Activated CD8-positive, alpha-beta T cell treated with anti-CD3 and anti-CD28 coated beads for 36 hours (primary cell): Measurements from ENCODE around the gene TMEM38B. TPM values are rescaled to one million over a fixed set of nuclear protein-coding genes. Genes with fewer than 3 reads are reported as not detected.
"Not testable (repeated sequence)": the region's sequence is repeated elsewhere in the genome, so short reads cannot be mapped to it uniquely, and the experiment has no call there.

ENCODE experiments used
- ATAC-seq: fragments of 200-7000 bp; cut with Tn5 transposase; one replicate; pipeline ENCODE4 v1.10.0; 2021; ENCODE audit warnings: mild to moderate bottlenecking, moderate library complexity
- CTCF ChIA-PET: fragments of 350-600 bp; sonication (Branson Sonifier 250); formaldehyde crosslinking; loops from one replicate; lab custom pipeline; 2021; ENCODE audit warnings: antibody characterized with exemption; lab: Charles Lee
- POLR2A ChIA-PET: fragments of 350-600 bp; sonication (Branson Sonifier 250); formaldehyde crosslinking; loops from one replicate; lab custom pipeline; 2021; ENCODE audit warnings: antibody characterized with exemption; lab: Charles Lee
- DNase-seq: peaks from one replicate; pipeline ENCODE4 v3.0.0-alpha.2; 2020
- H3K27ac Mint-ChIP-seq: one replicate; pipeline ENCODE4 v1.8.0; 2021; ENCODE audit warnings: mild to moderate bottlenecking, mixed read lengths
- H3K27me3 Mint-ChIP-seq: one replicate; pipeline ENCODE4 v1.8.0; 2021; ENCODE audit warnings: mixed read lengths
- H3K36me3 Mint-ChIP-seq: one replicate; pipeline ENCODE4 v1.8.0; 2021; ENCODE audit warnings: low read depth, mixed read lengths
- H3K4me1 Mint-ChIP-seq: one replicate; pipeline ENCODE4 v1.8.0; 2021; ENCODE audit warnings: low read depth, mixed read lengths
- H3K4me3 Mint-ChIP-seq: one replicate; pipeline ENCODE4 v1.8.0; 2021; ENCODE audit warnings: mild to moderate bottlenecking, moderate library complexity, mixed read lengths
- H3K9me3 Mint-ChIP-seq: one replicate; pipeline ENCODE4 v1.8.0; 2021; ENCODE audit warnings: mixed read lengths
- intact Hi-C: fragments of 100-400 bp; cut with micrococcal nuclease; formaldehyde crosslinking; loops from one replicate; pipeline ENCODE4 v1.10.0; 2022
- total RNA-seq, 2 experiments: library from RNA; stranded (reverse); gene quantifications; one replicate each; pipeline ENCODE4 v1.2.3, GENCODE V29; 2021
- TF ChIP-seq, protein P1 (sequence below): fragments of 200-600 bp; IDR thresholded peaks from one replicate; pipeline ENCODE4 v1.8.0; 2022; ENCODE audit warnings: antibody characterized with exemption, mild to moderate bottlenecking

TMEM38B gene
- total RNA-seq, 2 experiments from 2014 or later, result 8.2 to 11.3 TPM

DNA sequence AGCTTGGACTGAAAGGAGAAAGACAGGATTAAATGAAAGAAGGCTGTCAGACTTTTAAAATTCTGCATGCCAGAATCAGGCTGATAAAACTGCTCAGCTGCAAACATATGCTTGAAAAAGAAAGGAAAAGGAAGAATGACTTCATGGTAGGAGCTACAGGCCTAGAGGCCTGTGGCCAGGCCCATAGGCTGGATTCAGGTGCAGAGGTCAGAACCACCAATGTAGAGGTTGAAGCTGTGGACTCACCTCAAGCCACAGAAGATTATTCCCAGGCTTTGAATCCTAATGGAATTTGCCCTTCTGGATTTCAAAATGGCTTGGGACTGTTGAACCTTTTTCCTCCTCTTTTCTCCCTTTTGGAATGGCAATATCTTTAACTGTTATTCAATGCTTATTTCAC is 47.7 kb downstream of the TMEM38B start:
- H3K9me3 Mint-ChIP-seq, result no peaks in the 10 kb centered on the region
- TF ChIP-seq, protein P1, sequence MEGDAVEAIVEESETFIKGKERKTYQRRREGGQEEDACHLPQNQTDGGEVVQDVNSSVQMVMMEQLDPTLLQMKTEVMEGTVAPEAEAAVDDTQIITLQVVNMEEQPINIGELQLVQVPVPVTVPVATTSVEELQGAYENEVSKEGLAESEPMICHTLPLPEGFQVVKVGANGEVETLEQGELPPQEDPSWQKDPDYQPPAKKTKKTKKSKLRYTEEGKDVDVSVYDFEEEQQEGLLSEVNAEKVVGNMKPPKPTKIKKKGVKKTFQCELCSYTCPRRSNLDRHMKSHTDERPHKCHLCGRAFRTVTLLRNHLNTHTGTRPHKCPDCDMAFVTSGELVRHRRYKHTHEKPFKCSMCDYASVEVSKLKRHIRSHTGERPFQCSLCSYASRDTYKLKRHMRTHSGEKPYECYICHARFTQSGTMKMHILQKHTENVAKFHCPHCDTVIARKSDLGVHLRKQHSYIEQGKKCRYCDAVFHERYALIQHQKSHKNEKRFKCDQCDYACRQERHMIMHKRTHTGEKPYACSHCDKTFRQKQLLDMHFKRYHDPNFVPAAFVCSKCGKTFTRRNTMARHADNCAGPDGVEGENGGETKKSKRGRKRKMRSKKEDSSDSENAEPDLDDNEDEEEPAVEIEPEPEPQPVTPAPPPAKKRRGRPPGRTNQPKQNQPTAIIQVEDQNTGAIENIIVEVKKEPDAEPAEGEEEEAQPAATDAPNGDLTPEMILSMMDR, result no peak
- ChIA-PET CTCF (no interaction called here), POLR2A (interaction anchor here (0.6 kb wide), 1 partner anchor 37 kb away, joined by 3 read pairs; no protein-coding TSS in a partner anchor)
- no peaks in the 10 kb centered on the region for H3K27me3 Mint-ChIP-seq
- intact Hi-C loops, result no loop called here
- H3K27ac Mint-ChIP-seq, result no peak overlapping the region
- peaks cover 29% of the 10 kb centered on the region for H3K36me3 Mint-ChIP-seq
- ATAC-seq, result no peak
- no peaks in the 10 kb centered on the region for H3K4me1 Mint-ChIP-seq
- DNase-seq, result no peak
- no peak overlapping the region for H3K4me3 Mint-ChIP-seq

DNA sequence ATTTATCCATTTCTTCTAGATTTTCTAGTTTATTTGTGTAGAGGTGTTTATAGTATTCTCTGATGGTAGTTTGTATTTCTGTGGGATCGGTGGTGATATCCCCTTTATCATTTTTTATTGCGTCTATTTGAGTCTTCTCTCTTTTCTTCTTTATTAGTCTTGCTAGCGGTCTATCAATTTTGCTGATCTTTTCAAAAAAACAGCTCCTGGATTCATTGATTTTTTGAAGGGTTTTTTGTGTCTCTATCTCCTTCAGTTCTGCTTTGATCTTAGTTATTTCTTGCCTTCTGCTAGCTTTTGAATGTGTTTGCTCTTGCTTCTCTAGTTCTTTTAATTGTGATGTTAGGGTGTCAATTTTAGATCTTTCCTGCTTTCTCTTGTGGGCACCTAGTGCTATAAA is 53.0 kb downstream of the TMEM38B start:
- CTCF ChIA-PET, result not testable (repeated sequence)

DNA sequence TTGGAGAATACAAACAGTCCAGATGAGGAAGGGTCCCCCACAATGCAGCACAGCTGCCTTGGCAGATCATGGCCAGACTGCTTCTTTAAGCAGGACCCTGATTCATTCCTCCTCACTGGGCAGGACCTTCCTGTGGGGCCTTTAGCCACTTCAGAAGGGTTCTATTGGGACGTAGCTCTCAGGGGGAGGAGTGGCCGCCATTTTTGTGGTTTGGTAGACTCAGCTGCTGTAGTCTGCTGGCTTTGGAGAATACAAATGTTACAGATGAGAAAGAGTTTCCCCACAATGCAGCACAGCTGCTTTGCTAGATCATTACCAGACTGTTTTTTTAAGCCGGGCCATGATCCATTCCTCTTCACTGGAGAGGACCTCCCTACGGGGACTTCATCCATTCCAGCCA is 57.4 kb downstream of the TMEM38B start:
- CTCF ChIA-PET, result no interaction called here
- intact Hi-C loops, result no loop called here
- TF ChIP-seq, protein P1, result no peak
- Mint-ChIP-seq H3K4me1 (no peaks in the 10 kb centered on the region), H3K27ac (no peak overlapping the region), H3K9me3 (peaks cover 36% of the 10 kb centered on the region), H3K4me3 (no peak overlapping the region), H3K27me3 (no peaks in the 10 kb centered on the region), H3K36me3 (peaks cover 66% of the 10 kb centered on the region)
- POLR2A ChIA-PET, result interaction anchor here (0.6 kb wide), 1 partner anchor 27 kb away, joined by 3 read pairs; no protein-coding TSS in a partner anchor
- no peak for ATAC-seq
- DNase-seq, result no peak

More for the DNA sequence above, 53.0 kb downstream of the TMEM38B start:
- H3K27ac Mint-ChIP-seq, POLR2A ChIA-PET, intact Hi-C loops, H3K4me1 Mint-ChIP-seq, ATAC-seq, H3K4me3 Mint-ChIP-seq, H3K27me3 Mint-ChIP-seq, DNase-seq: not testable (repeated sequence)
- peaks cover 11% of the 10 kb centered on the region for H3K9me3 Mint-ChIP-seq
- H3K36me3 Mint-ChIP-seq, result peaks cover 54% of the 10 kb centered on the region

DNA sequence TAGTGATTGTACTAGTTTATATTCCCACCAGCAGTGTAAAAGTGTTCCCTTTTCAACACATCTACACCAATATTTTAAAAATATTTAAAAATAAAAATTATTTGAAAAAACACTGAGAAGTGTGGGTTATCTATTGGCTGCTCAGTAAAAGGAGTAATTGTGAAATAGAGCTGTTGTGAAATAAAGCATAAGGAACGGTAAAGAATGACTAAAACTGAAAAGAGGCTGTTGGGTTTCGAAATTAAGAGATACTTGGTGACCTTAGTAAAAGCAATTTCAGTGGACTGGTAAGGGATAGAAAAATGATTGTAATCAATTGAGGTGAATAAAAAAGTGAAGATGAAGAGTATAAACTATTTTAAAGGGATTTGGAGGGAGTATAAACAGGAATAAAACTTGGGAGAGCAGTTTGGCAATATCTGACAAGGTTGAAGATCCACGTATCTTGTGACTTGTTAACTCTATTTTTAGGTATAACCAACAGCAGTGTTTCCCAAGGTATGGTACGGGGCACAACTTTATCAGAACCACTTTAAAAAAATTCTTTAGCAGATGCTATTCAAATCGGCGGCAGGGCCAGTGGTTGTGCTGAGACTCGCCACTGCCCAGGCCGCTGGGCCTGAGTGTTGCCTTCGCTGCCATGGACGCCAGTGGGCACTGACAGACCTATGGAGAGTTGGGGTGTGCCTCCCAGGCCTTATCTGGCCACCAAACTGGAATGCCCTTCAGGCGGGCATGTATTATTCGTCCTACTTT is 63.3 kb downstream of the TMEM38B start:
- peaks cover 42% of the 10 kb centered on the region for H3K9me3 Mint-ChIP-seq
- intact Hi-C loops, result no loop called here
- H3K27ac Mint-ChIP-seq, result no peak overlapping the region
- ChIA-PET POLR2A (no interaction called here), CTCF (no interaction called here)
- DNase-seq (no peak), ATAC-seq (no peak)
- no peaks in the 10 kb centered on the region for H3K4me1 Mint-ChIP-seq
- peaks cover 34% of the 10 kb centered on the region for H3K36me3 Mint-ChIP-seq
- H3K4me3 Mint-ChIP-seq, result no peak overlapping the region
- TF ChIP-seq, protein P1, result no peak
- no peaks in the 10 kb centered on the region for H3K27me3 Mint-ChIP-seq

DNA sequence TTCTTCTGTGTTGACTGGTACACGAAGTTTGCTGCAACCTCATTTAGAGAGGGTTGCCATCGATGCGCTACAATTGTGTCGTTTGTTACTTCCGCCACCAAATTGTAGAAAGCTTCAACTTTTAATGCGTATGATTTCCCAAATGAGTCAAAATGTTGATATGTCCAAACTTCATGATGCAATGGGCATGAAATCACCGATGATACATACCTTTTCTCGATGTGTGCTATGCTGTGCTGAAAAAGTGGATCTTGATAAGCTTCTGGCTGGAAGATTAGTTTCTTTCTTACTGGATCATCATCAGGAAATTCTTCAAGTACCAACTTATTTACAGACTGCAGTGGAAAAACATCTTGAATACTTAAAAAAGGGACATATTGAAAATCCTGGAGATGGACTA is 65.7 kb downstream of the TMEM38B start:
- ChIA-PET POLR2A (no interaction called here), CTCF (interaction anchor here (1.6 kb wide), 1 partner anchor 121 kb away, joined by 3 read pairs; no protein-coding TSS in a partner anchor)
- Mint-ChIP-seq H3K9me3 (peaks cover 20% of the 10 kb centered on the region), H3K36me3 (peaks cover 17% of the 10 kb centered on the region), H3K27me3 (no peaks in the 10 kb centered on the region), H3K27ac (no peak overlapping the region), H3K4me3 (no peak overlapping the region), H3K4me1 (no peaks in the 10 kb centered on the region)
- intact Hi-C loops, result no loop called here
- no peak for ATAC-seq
- no peak for DNase-seq
- TF ChIP-seq, protein P1, result no peak

DNA sequence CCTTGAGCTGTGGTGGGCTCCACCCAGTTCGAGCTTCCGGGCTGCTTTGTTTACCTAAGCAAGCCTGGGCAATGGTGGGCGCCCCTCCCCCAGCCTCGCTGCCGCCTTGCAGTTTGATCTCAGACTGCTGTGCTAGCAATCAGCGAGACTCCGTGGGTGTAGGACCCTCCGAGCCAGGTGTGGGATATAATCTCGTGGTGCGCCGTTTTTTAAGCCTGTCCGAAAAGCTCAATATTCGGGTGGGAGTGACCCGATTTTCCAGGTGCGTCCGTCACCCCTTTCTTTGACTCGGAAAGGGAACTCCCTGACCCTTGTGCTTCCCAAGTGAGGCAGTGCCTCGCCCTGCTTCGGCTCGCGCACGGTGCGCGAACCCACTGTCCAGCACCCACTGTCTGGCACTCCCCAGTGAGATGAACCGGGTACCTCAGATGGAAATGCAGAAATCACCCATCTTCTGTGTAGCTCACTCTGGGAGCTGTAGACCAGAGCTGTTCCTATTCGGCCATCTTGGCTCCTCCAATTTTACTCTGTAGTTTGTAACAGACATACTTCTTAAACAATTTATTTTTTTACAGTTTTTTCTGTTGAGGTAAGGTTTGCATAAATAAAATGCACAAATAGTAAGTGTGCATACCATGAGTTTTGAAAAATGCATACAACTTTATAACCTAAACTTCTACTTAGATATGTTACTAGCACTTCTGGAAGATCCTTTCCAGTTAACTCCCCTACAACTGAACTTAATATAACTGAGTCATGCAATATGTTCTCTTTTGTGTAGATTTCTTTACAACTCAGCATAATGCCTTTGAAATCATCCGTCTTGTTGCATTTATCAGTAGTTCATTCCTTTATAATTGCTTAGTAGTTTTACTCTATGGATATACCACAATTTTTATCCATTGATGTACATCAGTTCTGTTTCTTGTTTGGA is 88.5 kb downstream of the TMEM38B start:
- Mint-ChIP-seq H3K36me3 (peaks cover 36% of the 10 kb centered on the region), H3K9me3 (peaks cover 13% of the 10 kb centered on the region)
- intact Hi-C loops, H3K4me1 Mint-ChIP-seq, DNase-seq, H3K27me3 Mint-ChIP-seq, H3K27ac Mint-ChIP-seq, POLR2A ChIA-PET, ATAC-seq, H3K4me3 Mint-ChIP-seq, CTCF ChIA-PET: not testable (repeated sequence)

DNA sequence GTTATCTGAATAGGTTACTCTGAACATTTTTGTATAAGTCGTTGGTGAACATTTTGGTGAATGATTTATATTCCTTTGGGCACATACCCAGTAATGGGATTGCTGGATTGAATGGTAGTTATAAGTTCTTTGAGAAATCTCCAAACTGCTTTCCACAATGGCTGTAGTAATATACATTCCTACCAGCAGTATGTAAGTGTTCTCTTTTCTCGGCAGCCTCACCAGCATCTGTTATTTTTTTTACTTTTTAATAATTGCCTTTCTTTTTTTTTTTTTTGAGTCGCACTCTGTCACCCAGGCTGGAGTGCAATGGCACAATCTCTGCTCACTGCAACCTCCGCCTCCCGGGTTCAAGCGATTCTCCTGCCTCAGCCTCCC is 89.1 kb downstream of the TMEM38B start:
- POLR2A ChIA-PET, CTCF ChIA-PET, H3K27ac Mint-ChIP-seq, DNase-seq, H3K27me3 Mint-ChIP-seq, H3K4me1 Mint-ChIP-seq, H3K4me3 Mint-ChIP-seq, intact Hi-C loops, ATAC-seq: not testable (repeated sequence)
- Mint-ChIP-seq H3K9me3 (peaks cover 20% of the 10 kb centered on the region), H3K36me3 (peaks cover 42% of the 10 kb centered on the region)

DNA sequence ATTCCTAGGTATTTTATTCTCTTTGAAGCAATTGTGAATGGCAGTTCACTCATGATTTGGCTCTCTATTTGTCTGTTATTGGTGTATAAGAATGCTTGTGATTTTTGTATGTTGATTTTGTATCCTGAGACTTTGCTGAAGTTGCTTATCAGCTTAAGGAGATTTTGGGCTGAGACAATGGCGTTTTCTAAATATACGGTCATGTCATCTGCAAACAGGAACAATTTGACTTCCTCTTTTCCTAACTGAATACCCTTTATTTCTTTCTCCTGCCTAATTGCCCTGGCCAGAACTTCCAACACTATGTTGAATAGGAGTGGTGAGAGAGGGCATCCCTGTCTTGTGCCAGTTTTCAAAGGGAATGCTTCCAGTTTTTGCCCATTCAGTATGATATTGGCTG is 92.5 kb downstream of the TMEM38B start:
- ATAC-seq, DNase-seq, H3K27ac Mint-ChIP-seq, H3K4me1 Mint-ChIP-seq, H3K4me3 Mint-ChIP-seq, H3K27me3 Mint-ChIP-seq, POLR2A ChIA-PET, intact Hi-C loops, CTCF ChIA-PET: not testable (repeated sequence)
- Mint-ChIP-seq H3K36me3 (peaks cover 68% of the 10 kb centered on the region), H3K9me3 (peaks cover 32% of the 10 kb centered on the region)
